GM19099 (cell line): ENCODE measurements around the gene PARP12.

Experiments used
- POLR2A ChIP-seq: IDR thresholded peaks from 3 replicates; pipeline ENCODE4 v1.6.1; 2011; ENCODE audit warnings: low read depth; ENCODE audit not compliant: insufficient read length; ENCODE audit errors: extremely low read depth

The PARP12 gene

GRCh38 chr7:139976838-139977656 is 85.7 kb downstream of the PARP12 start:
- no peak for TF ChIP-seq POLR2A

DNA sequence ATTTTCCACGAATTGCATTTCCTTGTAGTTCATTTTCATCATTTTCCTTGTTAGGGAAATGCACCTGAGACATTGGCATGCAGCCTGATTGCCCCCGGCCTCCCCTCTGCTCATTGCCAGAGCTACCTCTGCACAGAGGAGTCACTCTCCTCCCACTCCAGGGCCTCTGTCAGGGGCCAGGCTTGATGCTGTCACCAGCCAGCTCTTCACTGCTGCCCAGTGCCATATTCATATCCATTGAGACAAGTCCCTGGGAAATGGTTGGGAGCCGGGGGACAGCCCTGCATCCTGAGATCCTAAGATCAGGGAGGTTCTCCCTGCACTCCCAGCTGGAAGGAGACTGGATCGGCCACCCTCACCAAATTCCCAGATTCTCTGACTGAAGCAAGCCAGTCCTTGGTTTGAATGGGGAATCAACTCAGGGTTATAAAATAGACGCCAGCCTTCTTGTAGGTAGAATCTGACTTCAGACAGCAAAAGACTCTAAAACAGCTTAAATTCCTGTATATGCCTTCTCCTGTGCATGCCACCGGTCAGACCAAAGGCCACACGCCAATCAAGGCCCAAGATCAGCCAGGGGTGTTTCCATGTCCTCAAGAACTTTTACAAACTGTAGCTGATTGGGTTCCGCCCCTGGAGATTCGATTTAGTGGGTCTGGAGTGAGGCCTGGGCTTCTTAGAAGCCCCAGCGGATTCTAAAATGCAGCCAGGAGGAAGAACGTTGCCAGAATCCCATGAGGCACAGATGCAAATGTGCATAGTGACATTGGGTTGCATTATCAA is 86.5 kb downstream of the PARP12 start:
- no peak for TF ChIP-seq POLR2A

DNA sequence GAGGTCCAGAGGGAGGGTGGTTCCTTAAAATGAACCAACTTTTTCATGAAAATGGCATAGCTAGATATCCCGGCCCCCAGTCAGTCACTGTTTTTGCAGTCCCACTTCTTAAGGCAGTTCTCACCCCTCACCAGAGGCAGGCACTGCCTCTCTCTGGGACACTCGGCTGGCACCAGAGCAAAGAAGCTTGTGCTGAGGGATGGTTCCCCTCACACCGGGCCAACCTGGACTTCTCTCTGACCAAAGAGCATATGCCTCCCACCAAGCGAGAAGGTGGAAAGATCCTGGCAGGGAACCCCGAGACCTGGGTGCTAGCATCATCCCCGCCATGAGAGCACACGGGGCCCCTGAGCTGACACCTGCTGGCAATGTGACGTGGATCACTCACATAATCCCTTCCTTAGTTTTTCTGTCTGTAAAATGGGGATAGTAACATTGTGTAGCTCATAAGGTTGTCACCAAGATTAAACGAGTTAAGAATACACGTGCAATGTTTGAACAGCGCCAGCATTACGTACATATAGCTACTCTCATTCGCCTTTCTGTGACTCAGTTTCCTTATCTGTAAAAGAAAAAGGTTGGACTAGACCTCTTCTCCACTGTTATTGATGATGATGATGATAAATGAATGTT is 88.5 kb downstream of the PARP12 start:
- no peak for TF ChIP-seq POLR2A
